RPMI8226 (cell line): Measurements from ENCODE around the gene VEGFD.

Experiments used
- DNase-seq: peaks from one replicate; pipeline ENCODE4 v3.0.0-alpha.2; 2015

The VEGFD gene

GRCh38 chrX:15384304-15384703 is at the start of gene VEGFD:
Gene VEGFD (minus strand): TSS chrX:15384413. CDS start chrX:15383946, 467 bp downstream.
- DNase-seq, result no peak

- DNase-seq, result no peak
Observed at GRCh38 chrX:15430584-15430983, 46.4 kb upstream of the VEGFD start.

- no peak for DNase-seq
Observed at GRCh38 chrX:15430076-15430475, 45.9 kb upstream of the VEGFD start.

GRCh38 chrX:15425024-15425423 is 40.8 kb upstream of the VEGFD start:
- no peak for DNase-seq

DNA sequence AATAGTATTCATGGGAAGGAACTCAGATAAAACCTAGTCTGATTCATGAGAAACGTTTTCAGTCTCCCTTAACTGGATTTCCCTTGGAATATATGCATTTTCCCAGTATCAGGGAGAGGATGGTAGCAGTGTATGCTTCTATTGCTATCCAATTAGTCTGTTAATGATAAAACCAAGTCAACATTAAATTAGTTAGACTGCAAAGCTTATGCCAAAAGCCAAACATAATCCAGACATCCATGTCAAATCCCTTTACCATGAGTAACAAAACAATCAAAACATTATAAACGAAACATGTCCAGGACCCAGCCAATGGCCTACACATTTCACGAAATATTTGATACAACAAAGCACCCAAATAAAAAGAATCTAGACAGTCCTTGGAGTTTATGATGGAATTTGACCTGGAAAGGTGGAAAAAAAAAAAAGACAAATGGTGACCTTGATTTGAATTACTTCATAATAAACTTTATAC is 34.5 kb upstream of the VEGFD start:
- no peak for DNase-seq

DNA sequence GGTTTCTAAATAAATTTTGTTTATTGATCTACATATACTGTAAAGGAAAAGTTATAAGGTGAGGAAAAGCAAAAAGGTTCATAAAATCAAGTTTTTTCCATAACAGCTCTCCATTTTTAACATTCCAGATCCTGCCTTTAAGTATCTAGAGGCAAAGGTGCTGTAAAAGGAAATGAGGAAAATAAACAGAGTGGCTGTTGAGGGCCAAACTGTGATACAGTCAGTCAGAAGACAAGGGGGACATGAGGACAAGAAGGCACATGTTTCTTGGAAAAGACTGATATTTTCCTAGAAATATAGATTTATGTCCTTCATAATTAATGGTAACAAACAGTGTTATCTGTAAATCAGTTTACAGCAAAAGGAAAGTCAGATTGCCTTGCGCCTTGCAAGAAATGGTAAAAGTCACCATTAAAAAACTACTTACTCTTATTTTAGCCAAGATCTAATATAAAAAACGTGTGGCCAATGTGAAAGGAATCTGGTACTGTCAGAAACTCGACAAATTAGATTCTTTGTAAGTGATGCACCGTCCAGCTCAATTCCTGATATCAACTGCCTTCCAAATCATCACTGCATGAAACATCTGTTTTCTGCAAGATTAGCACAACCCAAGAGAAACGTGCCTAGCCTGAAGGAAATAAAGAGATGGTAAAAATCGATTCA is 34.0 kb upstream of the VEGFD start:
- no peak for DNase-seq

GRCh38 chrX:15416133-15416993 is 32.1 kb upstream of the VEGFD start:
- DNase-seq, result no peak

- no peak for DNase-seq
Observed at GRCh38 chrX:15413101-15413500, 28.9 kb upstream of the VEGFD start.

DNA sequence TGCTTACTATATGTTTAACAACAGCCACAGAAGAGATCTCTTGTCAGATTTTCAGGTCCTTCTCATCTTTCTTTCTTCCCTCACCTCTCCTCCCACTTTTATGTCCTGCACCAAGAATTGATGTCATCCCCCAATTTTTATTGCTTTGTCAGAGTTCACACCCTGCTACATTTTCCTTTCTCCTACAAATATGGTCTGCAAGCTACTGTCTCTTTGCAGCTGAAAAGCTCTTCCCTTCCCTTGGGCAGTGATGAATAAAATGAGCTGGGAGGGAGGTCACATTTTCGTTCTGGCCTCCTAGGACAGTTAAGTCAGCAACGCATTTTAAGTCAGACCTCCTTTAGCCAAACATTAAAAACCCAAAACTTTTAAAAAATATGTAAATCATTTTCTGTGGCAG is 26.7 kb upstream of the VEGFD start:
- no peak for DNase-seq

- no peak for DNase-seq
Observed at GRCh38 chrX:15410430-15410829, 26.2 kb upstream of the VEGFD start.

DNA sequence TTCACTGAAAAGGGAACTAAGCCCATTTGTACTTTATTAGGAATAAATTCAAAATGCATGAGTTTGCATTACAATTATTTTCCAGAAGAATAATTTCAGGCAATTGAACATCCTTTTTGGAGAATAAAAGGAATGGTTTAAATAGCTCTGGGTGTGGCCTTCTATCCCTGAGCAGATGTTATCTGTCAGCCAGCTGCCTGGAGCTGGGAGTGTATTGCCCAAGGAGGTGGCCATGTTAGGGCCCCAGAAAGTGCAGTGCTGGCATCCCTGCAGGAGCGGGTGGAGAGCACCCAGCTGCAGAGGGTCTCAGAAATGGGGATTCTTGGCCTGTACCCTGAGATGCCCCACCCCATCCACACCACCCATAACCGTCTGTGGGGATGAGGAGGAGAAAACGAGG is 21.6 kb upstream of the VEGFD start:
- no peak for DNase-seq

GRCh38 chrX:15404401-15405096 is 20.3 kb upstream of the VEGFD start:
- no peak for DNase-seq

GRCh38 chrX:15401378-15401777 is 17.2 kb upstream of the VEGFD start:
- no peak for DNase-seq

- no peak for DNase-seq
Observed at GRCh38 chrX:15399962-15400391, 15.8 kb upstream of the VEGFD start.

- no peak for DNase-seq
Observed at GRCh38 chrX:15398874-15399273, 14.7 kb upstream of the VEGFD start.

- DNase-seq, result no peak
Observed at GRCh38 chrX:15395789-15396188, 11.6 kb upstream of the VEGFD start.

DNA sequence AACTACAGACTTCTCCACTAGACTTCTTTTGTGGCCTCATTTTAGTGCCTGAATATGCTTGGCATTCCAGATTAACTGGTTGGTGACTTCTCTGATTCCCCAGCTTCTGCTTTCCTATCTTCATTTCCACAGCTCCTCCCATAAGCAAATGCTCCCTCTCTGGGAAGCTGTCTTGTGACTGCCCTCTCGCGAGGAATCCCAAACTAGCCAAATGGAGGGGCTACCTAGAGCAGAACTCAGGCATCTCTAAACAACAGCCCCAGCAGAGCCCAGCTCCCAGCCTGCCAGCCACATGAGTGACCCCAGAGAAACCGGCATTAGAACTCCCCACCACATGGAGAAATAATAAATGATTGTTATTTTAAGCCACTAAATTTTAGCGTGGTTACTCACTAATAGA is 7.6 kb upstream of the VEGFD start:
- no peak for DNase-seq

- DNase-seq, result no peak
Observed at GRCh38 chrX:15382813-15383212, 1.4 kb downstream of the VEGFD start.

- no peak for DNase-seq
Observed at GRCh38 chrX:15376956-15377355, 7.3 kb downstream of the VEGFD start.

DNA sequence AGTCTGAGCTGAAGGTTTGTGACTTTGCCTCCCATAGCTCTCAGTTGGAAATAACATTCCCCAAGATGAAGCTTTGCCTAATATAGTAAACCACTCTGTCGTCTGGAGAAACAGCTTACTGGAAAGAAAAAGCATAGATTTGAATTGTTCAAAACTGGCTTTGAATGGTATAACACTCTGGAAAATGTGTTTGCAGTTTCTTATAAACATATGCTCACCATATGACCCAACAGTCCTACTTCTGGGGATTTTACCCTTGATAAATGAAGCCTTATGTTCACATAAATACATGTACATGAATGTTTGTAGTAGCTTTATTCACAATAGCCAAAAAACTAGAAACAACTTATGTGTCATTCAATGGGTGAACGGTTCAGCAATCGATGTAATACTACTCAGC is 10.2 kb downstream of the VEGFD start:
- DNase-seq, result no peak

- DNase-seq, result no peak
Observed at GRCh38 chrX:15366506-15367352, 17.5 kb downstream of the VEGFD start.

DNA sequence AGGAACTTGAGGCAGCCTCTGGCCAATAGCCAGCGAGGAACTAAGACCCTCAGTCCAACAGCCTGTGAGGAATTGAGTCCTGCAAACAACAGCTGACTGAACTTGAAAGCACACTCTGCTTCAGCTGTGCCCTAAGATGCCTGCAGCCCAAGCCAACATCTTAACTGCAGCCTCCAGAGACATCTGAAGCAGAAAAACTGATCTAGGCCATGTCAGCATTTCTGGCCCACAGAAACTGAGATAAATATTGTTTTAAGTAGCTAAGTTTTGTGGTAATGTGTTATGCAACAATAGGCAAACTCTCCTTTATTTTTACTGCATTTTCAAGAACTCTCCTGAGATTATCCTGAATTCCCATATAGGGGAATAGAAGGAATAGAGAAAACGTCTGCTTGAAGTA is 24.5 kb downstream of the VEGFD start:
- DNase-seq, result no peak

DNA sequence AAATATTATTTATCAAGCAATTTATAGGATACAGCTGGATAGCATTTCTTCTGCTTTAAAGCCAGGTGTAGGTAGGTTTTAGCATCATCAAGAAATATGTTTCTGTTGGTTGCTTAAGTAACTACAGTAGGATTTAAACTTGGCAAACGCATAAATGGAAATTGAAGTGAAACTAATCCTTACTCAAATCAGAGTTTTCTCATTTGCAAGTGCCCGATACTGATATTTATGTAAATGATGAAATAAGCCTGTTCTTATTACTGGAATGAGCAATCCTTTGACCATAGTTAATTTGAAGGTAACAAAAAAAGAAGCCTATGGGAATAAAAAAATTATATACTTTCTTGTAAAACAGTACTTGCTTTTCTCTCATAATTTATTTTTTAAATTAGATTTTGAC is 25.7 kb downstream of the VEGFD start:
- DNase-seq, result no peak
